ENCODE results near the gene PKDCC.

DNA sequence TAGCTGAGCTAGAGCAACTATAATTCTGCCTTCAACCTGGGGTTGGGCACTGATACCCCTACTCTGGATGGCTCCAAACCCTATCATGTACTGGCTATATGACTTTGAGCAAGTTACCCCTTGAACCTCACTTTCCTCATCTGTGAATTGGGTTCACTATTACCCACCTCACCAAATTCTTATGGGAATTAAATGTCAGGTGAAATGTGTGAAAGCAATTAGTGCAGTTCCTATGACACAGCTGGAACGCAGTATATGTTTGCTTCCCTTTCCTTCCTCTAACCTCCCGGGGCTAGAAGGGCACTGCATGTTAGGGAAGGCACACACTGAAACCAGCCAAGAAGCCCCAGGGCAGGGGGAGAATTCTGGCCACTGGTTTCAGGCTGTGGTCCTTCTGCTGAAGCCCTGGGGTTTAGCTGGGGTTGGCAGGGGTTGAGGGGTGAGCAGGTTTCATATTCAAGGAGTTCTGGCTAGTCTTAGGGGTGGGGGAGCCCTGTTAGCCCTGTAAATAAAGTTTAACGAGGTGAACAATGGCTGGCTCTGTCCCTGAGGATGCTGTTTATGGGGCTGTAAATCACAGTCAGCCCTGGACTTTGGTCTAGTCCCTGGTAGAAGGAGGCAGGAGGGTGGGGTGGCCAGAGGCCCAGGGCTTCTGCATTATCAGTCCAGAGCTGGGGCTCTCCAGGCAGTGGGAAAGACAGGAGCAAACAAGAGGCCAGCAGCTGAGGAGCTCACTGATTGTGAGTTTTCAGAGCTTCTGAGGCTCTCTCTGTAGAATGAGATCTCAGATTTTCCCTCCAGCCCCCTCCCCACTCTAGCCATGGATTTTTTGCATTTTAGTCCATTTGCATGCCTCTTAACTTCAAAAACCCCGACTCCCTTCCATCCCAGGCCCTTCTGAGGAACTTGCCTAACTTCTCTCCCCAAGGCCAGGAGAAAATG is 8.0 kb downstream of the PKDCC start:
- TF ChIP-seq CTCF (conservative IDR thresholded peaks at IDR 0.05; ENCODE audit: low read depth, low read length) (no peak), EZH2 (IDR thresholded peaks at IDR 0.05; ENCODE audit: borderline replicate concordance, low read depth, low read length, poor library complexity, severe bottlenecking) (no peak)
